Peyer's patch (tissue), 4 donors: ENCODE data around the gene IL10.

Experiments
- CTCF ChIP-seq, 6 experiments: fragments of 450-650 bp in 4 of 6; fragments of 200-600 bp in 2 of 6; sonication (generic) in 1 of 6; IDR thresholded peaks; one replicate each; pipeline ENCODE4 v1.5.1; 2017 to 2019; ENCODE audit warnings: antibody characterized with exemption in 6 of 6, mild to moderate bottlenecking in 3 of 6, moderate library complexity in 1 of 6
- POLR2A ChIP-seq, 2 donors: fragments of 450-650 bp; IDR thresholded peaks; one replicate each; pipeline ENCODE4 v1.5.1; 2017; ENCODE audit warnings: antibody characterized with exemption in 2 of 2, mild to moderate bottlenecking in 2 of 2, moderate library complexity in 2 of 2

DNA sequence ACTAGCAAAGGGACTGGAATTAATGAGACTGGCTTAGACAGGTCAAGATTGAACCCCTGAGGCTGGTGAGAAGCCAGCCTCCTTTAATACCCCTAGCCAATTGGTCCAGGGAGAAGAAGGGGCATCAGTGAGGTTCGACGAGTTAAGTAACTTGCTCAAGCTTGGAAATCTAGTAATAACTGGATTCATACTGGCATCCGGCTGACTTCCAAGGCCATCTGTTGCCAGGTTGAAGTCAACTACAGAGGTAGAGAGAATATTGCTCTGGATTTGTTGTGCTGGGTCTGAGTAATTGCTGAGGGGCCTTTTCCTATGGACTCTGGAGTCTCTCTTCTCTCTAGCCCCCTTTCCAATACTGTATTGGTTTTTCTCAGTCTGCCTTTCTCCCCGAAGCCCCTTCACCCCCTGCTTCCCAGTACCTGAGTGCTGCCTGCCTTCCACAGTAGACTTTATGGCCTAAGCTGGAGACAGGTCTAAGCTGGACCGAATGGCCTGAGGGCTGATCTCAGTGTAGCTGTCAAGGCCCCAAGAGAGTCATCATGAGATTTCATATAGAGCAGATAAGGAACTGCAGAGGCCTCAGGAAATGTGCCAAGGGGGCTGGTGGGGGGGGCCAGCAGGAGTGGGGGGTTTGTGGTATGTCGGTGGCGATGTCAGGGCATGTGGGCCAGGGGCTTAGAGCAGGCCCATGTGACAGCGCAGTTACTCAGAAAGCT lies 44.2 kb downstream of the IL10 start:
- TF ChIP-seq CTCF (IDR thresholded peaks at IDR 0.05) (no peak), POLR2A (IDR thresholded peaks at IDR 0.05) (no peak)
